KG1 (cell line): Measurements from ENCODE around the gene EML4.
A peak's percentile ranks its signal among the peaks of the same experiment; 100 is the strongest.
"Not testable (repeated sequence)": the region's sequence is repeated elsewhere in the genome, so short reads cannot be mapped to it uniquely, and the experiment has no call there.

Source experiments
- DNase-seq: peaks from one replicate; lab custom pipeline; 2025; lab: John Stamatoyannopoulos, UW

EML4 gene, protein sequence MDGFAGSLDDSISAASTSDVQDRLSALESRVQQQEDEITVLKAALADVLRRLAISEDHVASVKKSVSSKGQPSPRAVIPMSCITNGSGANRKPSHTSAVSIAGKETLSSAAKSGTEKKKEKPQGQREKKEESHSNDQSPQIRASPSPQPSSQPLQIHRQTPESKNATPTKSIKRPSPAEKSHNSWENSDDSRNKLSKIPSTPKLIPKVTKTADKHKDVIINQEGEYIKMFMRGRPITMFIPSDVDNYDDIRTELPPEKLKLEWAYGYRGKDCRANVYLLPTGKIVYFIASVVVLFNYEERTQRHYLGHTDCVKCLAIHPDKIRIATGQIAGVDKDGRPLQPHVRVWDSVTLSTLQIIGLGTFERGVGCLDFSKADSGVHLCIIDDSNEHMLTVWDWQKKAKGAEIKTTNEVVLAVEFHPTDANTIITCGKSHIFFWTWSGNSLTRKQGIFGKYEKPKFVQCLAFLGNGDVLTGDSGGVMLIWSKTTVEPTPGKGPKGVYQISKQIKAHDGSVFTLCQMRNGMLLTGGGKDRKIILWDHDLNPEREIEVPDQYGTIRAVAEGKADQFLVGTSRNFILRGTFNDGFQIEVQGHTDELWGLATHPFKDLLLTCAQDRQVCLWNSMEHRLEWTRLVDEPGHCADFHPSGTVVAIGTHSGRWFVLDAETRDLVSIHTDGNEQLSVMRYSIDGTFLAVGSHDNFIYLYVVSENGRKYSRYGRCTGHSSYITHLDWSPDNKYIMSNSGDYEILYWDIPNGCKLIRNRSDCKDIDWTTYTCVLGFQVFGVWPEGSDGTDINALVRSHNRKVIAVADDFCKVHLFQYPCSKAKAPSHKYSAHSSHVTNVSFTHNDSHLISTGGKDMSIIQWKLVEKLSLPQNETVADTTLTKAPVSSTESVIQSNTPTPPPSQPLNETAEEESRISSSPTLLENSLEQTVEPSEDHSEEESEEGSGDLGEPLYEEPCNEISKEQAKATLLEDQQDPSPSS

DNA sequence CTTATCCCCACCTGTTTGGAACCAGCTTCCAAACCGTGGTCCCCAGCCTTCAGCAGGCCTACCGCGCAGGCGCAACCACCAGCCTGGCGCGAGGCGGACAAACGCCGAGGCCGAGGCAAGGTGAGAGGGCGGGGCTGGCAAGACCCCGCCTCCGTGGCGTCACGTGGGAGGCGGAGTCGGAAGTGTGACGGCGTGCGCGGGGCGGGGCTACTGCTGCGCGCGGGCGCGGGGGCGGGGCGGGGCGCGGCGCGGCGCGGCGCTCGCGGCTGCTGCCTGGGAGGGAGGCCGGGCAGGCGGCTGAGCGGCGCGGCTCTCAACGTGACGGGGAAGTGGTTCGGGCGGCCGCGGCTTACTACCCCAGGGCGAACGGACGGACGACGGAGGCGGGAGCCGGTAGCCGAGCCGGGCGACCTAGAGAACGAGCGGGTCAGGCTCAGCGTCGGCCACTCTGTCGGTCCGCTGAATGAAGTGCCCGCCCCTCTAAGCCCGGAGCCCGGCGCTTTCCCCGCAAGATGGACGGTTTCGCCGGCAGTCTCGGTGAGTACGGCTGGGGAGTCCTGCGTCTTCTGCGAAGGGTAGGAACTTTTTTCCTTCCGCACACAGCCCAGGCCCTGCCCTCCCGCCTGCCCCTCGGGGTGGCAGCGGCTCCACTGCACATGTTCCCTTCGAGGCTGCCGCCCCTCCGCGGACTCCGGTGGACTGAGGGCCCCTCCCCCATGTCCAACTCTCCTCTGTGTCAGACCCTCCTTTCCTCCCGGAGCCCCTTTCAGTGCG lies at the start of gene EML4:
TSS of gene EML4 (plus strand) at position 254 of the 774 bp plus-strand sequence. CDS start at position 513, 259 bp downstream.
- DNase-seq = peak; percentile 72

DNA sequence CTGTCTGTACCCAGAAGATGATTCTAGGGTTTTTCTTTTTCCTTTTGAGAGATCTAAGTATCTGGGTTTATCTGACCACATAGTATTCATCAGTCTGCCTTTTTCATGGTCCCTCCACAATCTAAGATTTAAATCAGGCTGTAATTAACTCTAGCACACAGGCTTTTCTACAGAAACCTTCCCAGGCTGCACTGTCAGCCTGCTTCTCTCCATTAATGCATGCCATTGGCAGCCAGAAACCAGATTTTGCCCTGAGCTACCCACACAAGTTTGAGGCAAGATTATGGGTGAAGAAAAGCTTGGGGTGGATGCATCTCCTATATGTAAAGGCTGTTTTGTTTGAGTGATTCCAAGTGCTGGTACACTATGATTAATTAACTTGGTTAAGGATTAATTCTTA lies 45.7 kb upstream of the EML4 start:
- DNase-seq = no peak

DNA sequence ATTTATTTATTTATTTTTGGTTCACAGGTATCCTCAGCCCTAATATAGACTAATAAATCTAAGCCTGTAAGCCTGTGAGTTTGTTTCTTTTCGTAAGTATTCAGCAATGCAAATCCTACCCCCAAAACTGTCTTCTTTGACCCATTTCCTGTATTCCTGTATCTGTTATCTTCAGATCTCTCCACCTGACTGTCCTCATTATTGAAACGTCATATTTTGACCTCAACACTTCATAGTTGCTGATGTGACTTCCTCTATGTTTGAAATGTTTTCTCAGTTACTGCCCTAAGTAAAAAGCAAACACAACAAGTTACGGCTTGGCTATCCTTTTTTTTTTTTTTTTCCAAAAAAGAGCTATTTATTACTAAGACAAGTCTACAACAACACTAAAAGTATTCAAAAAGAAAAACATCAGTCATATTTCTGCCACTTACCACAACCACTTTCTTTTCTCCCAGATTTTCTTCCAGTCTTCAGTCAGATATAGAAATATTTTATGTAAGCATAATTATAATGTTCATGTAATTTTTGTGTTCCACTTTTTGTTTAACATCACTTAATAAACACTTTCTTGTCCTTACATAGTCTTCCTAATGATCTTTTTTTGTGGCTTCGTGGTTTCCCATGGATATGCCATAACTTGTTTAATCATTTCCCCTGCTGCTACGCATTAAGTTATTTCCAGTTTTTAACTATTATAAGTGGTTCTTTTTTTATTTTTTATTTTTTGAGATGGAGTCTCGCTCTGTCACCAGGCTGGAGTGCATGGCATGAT lies 45.0 kb upstream of the EML4 start:
- DNase-seq = no peak

DNA sequence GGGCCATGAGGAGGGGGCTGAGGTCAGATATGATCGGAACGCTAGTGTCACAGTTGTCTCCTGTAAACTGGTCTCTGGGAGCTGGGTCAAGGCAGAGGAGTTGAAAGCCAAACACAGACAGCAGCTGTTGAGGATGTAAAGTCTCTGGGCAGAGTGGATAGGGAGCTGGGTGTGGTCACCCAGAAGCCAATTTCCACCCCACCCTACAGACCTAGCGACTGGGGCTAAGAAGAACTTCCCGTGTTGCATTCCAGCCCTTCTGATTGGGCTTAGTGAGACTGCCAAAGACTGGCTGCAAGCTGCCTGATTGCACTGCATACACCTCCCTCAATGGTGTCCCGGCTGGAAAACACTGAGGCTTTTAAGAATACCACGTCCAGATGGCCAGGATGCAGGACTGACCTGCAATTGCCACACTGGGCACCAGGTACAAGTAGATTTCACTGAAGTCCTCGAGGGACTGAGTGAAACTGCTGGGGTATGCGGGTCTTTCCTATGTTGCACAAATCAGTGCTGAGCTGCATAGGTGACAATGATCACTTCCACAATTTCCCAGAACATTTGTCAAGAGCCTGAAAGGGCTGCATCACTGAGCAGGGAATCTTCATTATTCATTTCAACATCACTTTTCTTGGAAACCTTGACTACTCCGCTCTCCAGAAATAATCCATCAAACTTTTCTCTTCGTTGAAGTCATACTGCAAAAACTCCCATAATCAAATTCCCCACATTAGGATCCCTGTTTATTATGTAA lies 43.1 kb upstream of the EML4 start:
- no peak for DNase-seq

DNA sequence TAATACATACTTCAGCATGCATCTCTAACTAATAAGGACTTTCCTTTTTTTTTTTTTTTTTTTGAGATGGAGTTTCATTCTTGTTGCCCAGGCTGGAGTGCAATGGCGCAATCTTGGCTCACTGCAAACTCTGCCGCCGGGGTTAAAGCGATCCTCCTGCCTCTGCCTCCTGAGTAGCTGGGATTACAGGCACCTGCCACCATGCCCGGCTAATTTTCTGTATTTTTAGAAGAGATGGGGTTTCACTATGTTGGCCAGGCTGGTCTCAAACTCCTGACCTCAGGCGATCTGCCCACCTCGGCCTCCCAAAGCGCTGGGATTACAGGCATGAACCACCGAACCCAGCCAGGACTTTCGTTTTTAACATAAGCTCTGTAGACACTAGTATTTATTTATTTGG lies 42.3 kb upstream of the EML4 start:
- not testable (repeated sequence) for DNase-seq

DNA sequence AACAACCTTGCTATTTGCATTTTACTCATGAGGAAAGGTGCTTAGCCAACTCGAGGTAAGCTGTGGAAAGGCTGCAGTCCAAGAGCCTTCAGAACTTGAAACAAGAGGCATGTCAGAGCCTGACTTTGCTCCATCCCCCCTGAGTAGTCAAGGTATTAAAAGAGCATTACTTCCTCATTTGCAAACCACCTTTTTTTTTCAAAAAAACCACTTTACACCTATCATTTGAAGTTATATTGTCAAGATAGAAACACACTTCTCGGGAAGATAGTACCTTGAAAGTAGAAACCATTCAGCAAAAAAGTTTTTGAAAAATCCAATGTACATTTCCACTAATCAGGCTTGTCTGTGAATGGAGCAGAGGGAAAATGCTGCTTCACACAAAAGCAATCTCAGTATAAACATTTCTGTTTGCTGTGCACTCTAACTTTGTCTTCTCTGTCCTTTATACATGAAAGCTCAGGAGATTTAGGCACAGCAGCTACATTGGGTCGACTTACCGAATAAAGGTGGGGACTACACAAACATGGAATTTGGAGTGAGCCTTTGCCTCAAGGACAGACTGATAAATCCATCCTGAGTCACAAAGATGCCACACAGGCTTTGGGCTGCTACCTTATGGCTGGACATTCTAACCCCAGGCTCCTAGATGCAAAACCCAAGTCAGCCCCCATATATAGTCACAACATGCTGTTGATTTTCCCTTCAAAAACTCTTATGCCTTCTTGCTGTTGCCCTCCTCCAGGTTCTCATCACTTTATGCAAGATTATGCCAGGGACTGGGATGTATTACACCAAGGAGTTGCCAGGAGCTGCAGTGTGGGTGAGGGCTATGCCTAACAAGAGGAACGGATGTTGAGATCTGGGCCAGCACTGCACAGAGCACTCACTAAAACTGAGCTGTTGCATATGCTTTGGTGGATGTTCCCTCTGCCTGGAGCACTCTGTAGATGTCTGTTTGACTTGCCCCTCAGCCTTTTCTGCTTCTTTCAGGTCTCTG lies 41.4 kb upstream of the EML4 start:
- DNase-seq = no peak

DNA sequence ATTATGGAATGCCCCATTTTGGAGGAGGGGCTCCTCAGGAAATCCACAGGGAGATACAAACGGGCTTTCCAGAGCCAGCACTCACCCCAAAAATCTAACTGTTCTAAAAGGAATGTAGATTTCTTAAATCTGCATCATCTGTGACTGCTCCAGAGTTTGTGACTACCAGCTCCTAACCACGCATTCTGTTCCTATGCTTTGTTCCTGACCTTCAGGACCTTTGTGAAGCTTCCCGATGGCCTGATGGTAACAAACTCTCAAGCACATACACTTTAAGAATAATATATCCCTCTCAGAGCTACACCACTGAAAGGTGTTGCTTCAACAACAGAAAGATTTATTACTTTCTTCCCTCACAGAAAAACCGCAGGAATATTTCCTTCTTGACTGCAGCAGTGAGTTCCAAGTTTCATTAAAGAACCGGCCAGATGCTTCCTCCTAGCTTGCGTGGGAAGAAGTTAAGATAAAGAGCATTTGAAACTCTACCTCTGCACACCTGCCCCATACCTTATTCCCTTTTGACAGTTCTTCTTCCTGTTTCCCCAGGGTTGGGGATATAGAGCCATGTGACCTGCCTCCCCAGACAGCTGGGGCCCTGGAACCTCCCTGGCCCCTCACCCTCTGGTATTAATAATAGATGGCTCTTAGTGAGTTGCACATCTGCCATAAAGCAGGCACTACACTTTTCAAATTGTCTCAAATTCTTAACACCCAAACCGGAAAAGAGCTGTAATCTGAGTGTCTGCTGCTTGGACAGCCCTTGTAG lies 40.2 kb upstream of the EML4 start:
- DNase-seq = no peak

DNA sequence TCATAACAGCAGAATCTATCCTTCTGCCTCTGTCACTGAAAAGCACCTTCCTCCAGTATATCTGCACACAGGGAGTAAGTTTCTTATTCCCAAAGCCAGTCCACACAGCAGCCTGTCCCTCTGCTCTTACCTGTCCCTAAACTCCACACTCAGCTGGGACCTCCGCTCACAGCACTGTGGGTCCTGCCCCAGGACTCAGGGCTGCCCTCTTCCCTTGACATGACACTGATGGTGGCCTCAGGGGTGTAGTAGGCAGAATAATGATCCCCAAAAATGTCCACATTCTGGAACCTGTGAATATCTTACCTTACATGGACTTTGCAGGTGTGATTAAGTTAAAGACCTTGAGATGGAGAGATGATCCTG lies 39.7 kb upstream of the EML4 start:
- no peak for DNase-seq

DNA sequence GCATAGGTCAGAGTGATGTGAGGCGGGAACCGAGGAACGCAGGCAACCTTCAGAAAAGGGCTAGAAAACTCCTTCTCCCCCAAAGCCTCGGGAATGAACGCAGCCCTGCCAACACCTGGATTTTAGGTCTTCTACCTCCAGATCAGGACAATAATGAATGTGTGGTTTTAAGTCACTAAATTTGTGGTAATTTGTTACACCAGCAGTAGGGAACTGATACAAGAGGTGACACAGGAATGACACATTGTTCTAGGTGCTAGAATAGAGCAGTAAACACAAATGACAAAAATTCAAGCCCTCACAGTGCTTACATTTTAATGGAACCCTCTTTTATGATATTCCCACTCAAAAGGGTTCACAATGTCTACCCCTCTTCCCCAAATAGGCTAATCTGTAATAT lies 39.2 kb upstream of the EML4 start:
- DNase-seq = no peak

DNA sequence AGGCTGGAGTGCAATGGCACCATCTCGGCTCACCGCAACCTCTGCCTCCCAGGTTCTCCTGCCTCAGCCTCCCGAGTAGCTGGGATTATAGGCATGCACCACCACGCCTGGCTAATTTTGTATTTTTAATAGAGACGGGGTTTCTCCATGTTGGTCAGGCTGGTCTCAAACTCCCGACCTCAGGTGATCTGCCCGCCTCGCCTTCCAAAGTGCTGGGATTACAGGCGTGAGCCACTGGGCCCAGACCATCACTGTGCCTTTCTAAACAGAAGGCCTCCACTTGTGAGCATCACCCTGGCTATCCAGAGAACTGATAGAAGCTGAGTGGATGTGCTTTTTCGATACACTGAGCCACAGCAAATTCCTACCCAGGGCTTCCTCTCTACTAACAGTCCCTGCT lies 38.3 kb upstream of the EML4 start:
- not testable (repeated sequence) for DNase-seq

DNA sequence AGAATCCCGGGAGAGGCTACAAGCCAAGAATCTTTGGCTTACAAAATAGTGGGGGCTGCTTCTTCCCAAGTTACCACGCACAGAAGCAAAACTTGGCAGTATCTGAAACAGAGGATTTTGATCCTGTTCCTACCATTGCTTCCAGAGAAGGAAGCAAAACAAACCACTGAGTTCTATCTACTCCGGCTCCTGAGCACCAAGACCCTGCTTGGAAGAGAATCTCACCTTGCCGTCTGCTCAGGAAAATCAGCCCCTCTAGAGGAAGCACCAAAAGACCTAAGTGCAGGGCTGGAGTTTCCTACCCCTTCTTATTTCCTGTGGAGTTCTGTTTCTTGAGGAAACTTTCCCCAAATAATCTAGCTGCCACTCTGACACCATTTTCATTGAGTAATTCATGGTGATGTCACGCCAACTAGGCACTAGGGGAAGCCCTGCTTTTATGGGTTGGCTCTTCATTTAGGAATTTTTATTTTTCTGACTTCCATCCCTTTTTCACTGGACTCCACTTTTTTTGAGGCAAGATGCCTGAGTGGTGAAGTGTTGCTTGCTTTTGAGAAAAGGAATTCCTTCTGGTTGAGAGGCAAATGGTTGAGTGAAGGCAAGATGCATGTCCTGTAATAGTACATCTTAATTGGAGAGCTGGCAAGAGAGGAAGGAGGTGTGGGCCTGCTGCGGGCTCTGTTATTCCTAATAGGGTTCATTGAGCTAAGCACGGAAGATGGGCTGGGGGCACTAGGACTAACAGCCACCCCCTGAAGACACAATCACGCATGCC lies 36.8 kb upstream of the EML4 start:
- DNase-seq = no peak

DNA sequence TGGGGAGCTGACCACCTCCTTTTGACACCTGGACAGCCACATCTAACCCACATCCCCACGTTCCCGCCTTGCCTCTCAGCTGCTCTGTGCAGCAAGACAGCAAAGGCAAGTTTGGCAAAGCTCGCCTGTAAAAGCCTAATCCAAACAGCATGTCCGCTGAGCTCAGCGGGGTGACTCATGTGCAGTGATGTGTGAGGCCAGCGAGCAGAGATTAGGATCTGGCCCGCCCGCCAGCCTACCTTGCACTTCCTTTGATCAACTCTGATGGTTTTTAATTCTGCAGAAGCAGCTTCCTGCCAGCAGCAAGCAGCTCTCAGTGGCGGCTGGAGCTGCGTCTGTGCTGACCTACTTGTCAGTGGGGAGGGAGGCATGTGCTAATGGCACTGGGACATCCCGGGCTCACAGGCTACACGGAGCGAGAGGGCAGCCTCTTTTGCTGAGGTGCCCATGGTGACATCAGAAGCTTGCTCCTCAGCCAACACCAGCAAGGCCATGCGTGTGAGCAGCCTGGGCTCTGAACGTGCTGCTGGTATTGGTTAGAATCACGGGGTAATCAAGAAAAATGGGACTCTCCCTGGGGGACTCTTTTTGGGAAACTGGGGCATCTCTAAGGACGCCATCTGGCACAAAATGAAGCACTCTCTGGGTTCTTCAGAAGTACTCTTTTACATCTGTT lies 36.0 kb upstream of the EML4 start:
- peak; percentile 40 for DNase-seq

DNA sequence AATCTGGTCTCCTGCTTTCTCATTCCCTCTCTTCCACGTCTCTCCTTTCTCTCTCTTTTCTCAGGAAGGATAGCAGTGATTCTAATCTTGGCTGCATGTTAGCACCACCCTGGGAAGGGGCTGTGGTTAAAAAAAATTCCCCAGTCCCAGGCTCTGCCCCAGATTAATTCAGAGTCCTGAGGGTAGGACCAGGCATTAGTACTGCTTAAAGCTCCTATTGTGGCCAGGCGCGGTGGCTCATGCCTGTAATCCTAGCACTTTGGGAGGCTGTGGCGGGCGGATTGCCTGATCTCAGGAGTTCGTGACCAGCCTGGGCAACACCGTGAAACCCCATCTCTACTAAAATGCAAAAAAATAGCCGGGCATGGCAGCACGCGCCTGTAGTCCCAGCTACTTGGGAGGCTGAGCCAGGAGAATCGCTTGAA lies 35.4 kb upstream of the EML4 start:
- DNase-seq = no peak

DNA sequence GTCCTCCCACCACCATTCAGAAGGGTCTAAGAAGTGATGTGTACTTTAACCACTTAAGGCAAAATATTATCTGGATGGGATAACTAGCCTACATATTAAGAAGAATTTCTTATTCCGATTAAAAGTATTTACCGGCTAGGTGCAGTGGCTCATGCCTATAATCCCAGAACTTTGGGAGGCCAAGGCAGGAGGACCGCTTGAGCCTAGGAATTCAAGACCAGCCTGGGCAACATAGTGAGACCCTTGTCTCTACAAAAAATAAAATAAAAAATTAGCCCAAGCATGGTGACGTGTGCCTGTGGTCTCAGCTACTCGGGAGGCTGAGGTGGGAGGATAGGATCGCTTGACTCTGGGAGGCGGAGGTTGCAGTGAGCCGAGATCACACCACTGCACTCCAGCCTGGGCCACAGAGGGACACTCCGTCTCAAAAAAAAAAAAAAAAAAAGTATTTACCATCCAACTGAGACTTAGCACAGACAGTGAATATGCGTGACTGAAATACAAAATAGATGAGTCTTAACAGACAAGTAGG lies 34.7 kb upstream of the EML4 start:
- not testable (repeated sequence) for DNase-seq

DNA sequence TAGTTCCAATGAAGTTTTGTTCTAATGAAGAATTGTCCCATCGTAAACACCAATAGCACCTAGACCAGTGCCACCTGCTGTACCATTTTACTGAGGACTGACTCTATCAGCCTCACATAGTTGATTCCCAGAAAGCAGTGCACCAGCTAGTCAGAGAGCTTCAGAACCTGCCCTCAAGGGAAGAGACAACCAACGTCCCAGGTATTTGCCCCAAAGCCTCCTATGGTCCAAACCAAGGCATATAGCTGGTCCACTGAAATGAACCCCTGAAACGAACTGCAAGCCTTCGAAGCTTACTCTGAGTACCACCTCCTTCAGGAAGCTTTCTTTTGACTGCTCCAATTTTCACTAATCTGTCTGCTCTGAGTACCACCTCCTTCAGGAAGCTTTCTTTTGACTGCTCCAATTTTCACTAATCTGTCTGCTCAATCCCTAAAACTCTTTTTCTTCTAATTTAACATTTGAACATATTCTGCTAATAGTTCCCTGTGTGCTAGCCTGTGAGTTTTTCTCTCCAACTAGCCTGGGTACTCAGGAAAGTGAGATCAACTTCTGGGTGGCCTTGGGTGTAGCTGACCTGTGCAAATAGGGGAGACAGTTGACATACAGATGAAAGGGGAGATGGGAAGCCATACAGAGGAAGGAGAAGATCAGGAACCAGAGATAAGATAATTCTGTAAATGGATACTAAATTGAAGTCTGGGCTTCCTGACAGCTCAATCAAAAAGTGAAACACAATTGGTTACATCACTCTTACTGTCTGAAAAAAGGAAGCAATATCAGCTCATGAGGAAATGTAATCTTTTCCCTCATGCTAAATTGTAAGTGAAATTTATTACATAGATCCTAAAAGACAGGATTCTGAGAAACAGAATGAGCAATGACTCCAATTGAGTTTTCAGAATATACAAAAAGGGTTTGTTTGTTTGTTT lies 33.5 kb upstream of the EML4 start:
- no peak for DNase-seq

DNA sequence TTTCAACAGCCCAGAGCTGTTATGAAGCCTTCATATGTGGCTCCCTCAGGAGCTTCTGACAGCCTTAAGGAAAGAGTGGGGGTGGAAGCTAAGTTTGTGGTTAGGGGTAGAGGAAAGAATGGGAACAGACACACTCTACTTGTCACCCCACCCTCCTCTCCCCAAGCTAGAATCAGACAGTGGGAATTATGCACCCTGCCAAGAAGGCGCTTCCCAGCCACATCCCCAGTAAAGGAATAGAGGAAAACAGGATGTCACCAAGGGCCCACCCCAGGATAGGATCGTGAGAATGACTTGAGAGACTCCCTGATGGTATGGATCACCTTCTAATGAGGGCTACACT lies 32.4 kb upstream of the EML4 start:
- no peak for DNase-seq
